HG02623 (cell line): ENCODE results near the gene SMCO2.

Experiments used
- ATAC-seq: cut with Tn5 transposase; IDR thresholded peaks from one replicate; pipeline ENCODE4 v1.9.1; 2021; ENCODE audit warnings: moderate library complexity; ENCODE audit not compliant: unreplicated experiment

Gene SMCO2

DNA sequence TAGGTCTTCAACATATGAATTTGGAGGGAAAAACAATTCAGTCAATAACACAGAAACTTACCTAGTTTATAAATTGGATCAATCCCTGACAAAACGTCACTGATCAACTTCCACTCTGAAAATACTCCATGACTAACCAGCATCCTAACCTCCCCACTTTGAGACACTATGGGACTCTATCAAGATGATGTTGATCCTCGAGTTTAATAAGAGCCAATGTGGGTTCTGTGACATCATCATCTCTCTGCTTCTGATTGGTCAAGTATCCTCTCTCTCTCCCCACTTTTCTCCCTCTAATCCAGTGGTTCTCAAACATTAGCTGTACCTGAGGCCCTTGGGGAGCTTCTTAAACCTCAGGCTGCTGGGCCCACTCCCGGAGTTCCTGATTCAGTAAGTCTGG, at the start of gene SMCO2:
TSS of gene SMCO2 (plus strand) at position 301 of the 400 bp plus-strand sequence. CDS start 23,896 bp downstream, outside the sequence.
- no peak for ATAC-seq

DNA sequence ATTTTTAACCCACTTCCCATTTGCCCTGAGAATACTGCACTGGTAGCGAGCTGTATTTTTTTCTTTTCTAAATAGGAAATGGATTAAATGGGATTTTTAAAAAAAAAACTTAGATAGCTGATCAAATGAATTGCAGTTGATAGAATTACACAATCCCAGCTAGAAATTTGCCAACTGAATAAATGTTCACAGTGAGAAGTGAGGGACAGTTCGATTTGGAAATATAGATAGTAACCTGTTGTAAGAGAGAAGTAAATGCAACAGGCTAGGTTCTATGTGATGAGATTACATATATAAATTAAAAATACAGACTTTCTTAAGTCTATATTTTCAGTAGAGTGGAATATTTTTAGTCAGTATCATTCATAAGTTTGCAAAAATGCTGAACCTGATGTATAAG, 48.1 kb upstream of the SMCO2 start:
- no peak for ATAC-seq

DNA sequence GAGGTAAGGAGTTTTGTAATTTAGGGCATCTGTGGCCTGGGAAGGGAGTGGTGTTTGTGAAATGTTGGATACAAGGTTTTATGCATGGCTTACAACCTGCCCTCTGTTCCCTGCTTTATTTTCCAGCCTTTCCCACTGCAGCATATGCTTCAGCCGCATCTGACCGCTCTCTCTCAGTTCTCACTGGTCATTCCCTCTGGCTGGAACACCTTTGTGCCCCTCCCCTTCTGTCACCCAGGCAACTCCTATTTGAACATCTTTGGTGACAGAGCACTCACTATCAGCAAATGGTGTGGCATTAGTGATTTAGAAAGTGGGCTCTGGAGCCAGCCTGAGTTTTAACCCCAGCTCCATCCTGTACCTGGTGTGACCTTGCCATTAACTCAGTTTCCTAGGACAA, 47.5 kb upstream of the SMCO2 start:
- no peak for ATAC-seq

DNA sequence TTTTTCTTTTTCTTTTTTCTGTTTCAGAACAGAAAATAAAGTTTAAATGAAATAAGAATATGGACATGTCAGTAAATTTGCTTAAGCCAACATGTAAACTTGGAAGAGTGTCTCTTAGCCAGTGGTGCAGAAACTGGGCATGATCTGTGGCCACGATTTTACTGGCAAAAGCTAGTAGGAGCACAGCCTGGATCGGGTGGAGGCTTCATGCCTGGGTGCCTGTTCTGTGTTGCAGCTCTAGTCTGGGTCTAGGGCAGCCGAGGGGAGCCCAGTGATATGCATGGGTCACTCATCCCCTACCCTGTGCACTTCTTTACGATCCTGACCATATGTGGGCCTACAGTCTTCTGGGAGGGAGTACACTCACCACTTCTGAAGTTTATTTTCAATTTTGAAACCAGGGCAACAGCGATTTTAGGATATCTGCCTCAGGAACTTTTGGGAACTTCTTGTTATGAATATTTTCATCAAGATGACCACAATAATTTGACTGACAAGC, 45.6 kb upstream of the SMCO2 start:
- no peak for ATAC-seq

DNA sequence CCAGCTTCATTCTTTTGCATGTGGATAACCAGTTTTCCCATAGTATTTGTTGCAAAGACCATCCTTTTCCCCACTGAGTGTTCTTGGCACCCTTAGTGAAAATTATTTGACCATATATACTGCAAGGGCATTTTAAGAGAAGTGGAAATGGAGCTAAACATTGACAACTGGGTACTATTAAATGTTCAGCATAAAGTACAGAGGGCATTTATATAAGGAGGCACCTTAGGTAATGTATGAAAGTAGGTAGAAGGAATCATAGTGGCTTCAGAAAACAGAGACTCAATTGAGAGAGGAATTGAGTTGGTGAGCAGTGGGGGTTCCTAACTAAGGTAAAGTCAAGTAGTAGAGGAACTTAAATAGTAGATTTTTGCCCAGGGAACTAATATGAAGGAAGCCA, 34.5 kb upstream of the SMCO2 start:
- ATAC-seq = no peak

DNA sequence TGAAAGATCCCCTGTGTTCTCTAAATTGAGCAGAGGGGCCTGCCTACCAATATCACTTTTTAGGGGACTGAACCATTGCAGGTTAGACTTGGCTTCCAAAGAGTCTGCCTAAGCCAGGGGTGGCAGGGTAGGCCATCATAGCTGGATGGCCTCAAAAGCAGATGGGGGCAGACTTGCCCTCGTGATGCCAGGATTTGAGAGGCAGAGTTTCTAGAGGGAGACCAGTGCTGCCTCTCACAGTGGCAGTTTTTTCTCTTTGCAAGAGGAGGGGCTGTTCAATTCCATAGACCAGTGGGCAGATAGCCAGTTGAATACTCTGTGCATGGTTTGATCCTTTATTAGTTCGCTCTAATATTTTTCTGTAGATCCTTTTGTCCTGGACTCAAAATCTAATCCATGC, 23.8 kb upstream of the SMCO2 start:
- ATAC-seq = no peak

DNA sequence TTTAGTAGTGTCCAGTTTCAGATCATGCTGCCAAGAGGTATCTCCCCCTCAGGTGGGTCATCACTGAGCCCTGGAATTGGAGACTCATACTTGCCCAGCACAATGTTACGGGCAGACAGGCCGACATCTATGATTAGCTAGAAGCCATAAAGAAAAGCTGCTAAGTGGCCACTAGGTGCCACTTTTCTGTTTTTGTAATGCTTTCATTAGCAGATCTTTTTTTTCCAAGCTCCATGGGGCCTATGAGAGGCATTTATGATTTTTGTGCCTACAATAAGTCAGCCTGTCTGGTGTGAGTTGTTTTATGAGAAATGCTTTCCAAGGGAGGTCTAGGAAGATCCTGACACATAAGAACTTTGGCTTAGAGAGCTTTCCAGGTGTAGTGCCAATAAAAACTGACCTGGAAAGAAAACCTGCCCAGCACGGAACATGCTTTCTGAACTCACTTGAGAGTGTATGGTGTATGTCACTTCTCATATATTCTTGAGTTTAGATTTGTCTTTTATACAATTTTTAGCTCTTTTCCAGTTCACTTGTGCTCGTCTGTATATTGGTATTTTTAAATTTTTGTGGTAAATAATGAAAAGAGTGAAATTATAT, 21.8 kb upstream of the SMCO2 start:
- no peak for ATAC-seq

DNA sequence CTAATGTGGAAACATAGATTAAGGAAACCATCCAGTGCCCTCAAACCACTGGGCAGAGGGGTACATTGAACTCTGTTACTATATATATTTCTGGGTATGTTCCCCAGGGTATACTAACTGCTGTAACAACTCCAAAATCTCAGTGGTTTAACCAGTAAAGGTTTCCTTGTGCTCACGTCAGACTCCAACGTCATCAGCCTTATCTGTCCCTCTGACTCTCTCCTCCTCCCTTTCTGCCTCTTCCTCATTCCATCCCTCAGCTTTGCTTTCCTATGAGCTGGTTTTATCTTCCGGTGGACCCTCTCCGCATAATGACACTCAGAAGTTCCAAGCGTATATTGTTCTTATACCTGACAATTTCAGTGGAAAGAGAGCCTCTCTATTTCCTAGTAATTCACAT, 21.2 kb upstream of the SMCO2 start:
- no peak for ATAC-seq

DNA sequence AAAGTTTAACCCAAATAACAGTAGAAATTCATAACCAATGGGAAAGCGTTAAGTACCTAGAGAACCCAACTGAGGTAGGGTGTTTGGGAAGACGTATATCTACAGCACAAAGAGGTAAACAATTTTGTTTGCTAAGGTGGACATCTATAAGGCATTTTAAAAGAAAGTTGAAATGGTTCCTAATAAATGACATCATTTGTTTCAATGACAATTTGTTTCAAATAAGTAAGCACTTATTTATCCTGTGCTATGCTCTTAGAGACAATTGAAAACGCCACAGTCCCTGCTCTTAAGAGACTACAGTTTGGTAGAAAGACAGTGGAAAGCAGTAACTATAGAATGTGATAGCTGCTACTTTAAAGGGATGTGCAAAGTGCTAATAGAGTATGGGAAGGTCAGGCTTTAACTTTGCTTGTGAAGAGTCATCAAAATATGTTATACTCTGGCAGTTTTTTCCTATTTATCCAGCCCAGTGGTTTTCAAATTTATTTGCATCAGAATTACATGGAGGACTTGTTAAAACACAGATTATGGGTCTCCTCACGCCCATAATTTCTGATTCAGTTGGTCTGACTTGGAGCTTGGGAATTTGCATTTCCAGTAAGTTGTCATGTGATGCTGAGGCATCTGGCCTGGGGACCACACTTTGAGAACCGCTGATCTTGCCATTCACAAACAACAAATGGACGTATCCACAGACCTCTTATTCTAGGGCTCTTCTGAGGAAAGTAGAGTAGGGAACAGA, 19.6 kb upstream of the SMCO2 start:
- no peak for ATAC-seq

DNA sequence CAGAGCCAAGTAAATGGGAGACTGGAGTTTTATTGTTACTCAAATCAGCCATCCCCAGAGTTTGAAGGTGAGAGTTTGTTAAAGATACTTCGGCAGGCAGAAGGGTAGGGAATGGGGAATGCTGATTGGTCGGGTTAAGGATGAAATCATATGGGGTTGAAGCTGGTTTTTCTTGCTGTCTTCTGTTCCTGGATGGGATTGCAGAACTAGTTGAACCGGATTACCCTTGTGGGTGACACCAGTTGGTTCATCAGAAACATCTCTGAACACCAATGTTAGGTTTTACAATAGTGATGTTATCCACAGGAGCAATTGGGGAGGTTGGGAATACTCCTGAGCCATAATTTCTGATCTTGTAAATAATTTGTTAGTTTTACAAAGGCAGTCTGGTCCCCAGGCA, 18.7 kb upstream of the SMCO2 start:
- ATAC-seq = no peak

DNA sequence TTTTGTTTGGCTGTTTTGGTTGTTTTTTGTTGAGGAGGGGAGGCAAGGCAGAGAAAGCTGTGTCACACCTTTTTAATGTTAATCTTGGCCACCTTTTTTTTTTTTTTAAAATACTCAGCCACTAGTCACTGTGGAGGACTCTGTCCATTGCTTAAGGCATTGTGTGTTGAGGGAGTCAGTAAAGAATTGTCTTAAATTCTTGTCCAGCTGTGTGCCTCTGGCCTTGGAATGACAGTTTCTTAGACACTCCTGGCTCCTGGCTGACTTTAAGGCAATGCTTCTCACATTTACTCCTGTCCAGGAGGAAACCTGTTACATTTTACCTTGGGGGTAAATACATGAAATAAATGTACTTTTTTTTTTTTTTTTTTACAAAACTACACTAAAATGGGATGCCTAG, 18.1 kb upstream of the SMCO2 start:
- ATAC-seq = no peak

DNA sequence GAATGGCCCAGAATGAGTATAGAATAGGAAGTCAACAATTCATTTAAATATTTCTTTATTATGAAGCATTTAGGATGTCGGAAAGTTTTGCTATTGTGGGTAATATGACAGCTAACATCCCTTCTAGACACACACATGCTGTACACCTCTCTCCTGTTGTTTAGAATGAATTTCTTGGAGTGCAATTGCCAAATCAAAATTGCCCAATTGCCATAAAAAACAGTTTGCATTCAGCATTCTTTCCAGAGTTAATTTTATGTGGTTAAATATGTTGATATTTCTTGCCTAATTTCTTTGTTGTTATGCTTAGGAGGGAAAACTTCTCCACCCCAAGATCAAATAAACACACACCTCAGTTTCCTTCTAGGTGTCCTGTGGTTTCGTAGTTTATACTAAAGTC, 16.9 kb upstream of the SMCO2 start:
- ATAC-seq = no peak

DNA sequence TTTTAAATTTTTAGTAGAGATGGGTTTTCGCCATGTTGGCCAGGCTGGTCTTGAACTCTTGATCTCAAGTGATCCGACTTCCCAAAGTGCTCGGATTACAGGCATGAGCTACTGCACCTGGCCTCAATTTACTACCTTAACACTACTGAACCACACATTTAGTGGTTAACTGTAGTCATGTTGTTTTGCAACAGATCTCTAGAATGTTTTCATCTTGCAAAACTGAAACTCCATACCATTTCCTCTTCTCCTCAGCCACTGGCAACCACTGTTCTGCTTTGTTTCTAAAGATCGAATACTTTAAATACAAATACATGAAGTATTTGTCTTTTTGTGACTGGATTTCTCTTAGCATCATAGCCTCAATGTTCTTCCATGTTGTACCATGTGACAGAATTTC, 15.4 kb upstream of the SMCO2 start:
- no peak for ATAC-seq

DNA sequence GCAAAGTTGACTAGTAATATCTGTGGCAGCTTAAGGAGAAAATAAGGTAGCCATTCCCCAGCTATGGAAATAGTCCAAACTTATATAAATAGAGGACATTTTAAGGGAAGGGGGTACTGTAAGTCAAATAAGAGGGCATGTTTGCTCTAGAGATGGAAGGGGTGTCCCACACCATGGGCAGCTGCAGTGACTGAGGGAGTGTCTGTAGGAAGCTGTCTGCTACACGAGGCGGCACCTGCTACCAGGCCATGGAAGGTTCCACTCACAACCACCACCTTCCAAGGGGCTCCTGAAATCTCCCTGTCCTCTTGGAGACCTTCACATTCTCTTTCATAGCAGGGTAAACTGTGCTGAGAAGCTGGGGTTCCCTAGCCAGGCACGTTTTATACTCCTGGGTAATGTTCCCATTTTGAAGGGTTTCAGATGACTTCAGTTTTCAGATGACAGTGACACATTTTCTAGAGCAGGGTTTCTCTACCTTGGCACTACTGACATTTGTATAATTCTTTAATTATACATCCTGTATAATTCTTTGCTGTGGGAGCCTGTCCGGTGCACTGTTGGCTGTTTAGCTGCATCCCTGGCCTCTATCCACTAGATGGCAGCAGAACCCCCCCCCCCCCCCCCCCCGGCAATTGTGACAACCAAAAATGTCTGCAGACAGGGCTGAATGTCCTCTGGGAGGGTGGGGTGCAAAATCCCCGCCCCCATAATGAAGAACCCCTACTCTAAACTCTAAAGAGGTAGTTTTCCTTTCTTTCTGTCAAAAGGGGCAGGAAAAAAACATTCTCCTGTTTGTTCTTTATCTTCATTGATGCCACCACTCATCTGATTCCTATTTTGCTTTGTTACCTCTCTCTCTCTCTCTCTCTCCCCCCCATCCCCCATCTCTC, 11.6 kb upstream of the SMCO2 start:
- ATAC-seq = no peak

DNA sequence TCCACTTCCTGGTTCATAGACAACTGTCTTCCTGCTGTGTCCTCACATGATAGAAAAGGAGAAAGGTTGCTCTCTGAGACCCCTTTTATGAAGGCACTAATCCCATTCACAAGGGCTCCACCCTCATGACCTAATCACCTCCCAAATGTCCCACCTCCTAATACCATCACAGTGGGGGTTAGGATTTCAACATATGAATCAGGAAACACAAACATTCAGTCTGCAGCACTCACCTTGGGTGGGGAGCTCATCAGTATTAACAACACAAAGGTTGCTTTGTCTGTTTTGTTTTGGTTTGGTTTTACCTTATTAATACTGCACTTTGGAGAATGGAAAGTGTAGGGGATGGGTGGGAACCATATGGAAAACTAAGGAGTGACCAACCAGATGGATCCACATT, 10.5 kb upstream of the SMCO2 start:
- no peak for ATAC-seq

DNA sequence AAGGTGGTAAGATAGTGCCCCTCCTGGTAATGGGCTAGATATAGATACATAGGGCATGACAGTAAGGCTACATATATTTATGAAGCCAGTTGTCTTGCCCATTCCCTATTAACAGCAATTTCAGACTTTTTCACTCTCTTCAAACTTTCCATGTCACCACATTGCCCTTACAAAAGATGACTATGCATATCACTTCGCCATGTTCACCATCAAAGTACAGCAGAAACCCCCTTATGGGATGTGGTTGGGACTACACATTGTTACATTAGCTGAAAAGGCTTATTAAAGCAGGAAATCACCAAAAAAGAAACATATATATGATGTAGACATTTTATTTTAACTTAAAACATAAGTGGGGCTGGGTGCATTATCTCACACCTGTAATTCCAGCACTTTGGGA, 9.8 kb upstream of the SMCO2 start:
- ATAC-seq = no peak

DNA sequence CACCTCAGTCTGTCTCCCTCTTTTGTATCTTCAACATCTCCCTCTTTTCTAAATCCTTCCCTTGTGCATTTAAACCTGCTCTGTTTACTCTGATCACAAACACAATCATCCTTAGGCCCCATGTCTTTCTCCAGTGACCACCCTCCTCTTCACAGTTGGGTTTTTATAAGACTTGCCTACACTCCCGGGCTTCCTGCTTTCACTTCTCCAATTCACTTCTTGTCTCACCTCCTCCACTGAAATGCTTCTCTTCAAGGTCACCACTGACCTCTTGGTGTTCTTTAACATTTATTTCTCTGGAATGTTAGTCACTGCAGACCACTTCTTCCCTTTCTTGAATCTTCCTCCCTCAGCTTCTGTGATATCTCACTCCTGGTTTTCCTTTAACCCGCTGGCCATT, 8.7 kb upstream of the SMCO2 start:
- ATAC-seq = no peak

DNA sequence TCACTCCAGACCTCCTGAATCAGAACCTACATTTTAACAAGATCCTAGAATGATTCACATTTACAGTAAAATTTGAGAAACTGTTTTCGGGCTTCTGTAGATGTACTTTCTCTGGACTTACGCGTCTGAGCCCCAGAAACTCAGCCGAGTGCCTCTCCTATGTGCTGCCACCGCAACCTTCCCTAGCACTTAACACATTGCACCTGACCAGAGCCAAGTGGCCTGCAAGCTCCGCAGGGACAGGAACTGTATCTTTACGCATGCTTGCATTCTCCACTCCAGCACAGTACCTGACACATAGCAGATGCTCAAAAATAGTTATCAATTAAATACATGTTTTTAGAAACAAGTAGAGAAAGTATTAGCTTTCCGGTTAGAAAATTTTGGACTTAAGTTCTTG, 1.2 kb downstream of the SMCO2 start:
- no peak for ATAC-seq

DNA sequence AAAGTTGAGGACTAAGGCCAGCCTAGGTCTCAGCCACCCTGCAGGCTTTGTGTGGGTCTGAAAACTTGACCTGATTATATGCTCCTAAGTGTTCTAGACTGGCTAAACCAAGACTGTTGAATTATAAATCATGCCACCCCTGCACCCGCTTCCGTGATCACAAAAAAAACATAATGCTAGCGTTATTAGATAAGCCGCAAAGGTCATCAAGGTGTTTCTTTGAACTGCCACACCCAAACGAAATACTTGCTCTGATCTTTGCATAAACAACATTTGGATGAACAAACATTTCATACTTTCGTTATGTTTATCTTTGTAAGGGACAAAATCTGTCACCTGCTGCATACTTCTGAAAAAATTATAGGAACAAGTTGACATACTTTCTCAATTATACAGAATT, 2.5 kb downstream of the SMCO2 start:
- no peak for ATAC-seq

DNA sequence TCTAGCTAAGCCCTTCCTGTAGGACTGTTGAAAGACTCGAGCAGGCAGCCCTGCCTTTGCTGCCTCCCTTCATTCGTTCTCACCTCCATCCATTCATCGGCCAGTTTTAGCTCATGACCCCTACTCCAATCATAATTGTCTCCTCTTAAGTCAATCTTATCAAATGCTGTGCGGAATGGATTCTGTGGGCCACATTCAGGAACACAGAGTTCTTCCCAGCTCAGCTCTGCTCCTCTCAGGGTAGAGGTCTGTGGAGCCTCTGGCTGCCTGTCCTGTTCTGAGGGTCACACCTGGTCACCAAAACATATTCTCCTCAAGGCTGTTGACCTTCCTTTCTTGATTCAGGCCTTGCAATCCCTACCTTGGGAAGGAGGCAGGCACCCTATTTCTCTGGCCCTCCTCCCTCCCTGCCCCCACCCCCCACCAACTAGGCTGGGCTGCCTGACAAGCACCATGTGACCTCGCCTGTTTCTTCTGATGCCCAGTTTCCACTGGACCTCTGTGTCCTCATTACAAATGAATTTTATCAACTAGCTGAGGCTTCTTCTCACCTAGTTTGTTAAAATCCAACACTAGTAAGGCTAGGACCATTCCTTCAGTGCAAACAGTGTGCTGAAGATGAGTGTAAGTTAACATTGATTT, 3.5 kb downstream of the SMCO2 start:
- no peak for ATAC-seq
